Measurements from ENCODE around the gene EBF3.

EBF3 gene

DNA sequence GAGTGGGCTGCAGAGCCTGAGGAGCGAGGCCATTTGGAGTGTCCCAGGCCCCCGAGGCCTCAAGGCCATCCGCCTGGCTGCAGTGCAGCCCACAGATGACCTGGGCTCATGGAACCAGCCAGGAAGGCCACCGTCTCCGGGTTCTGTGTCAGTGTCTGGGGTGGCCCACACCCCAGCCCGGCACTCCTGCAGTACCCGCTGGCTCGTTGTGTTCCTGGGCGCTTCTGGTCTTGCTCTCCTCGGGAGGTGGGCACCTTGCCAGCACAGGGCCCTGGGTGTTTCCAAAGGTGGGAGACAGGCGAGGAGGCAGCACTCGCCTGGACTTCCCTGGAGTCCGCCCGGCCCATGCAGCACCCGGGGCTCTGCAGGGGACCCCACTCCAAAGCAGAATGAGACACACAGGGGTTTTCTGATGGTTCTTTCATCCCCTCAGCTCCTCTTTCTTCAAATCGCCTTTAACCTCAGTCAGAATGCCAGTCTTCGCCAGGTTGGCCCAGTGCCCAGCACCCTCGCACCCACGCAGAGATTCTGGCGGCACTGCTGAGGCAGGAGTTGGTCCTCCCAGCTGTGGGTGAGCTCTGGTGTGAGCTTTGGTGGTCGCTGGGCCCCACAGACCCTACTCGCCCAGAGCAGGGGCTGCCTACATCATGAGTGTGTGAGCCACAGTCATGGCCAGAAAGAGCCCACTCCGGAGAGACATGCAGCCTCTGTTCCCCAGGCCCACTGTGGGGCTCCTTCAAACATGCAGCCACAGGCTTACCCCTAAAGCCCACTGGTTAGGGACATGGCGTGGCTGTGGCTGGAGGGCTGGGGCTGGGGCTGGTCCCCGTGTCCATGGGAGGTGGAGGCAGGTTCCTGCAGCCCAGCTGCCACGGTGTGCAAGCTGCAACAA is 155.7 kb downstream of the EBF3 start:
- DNase-seq: no peak

DNA sequence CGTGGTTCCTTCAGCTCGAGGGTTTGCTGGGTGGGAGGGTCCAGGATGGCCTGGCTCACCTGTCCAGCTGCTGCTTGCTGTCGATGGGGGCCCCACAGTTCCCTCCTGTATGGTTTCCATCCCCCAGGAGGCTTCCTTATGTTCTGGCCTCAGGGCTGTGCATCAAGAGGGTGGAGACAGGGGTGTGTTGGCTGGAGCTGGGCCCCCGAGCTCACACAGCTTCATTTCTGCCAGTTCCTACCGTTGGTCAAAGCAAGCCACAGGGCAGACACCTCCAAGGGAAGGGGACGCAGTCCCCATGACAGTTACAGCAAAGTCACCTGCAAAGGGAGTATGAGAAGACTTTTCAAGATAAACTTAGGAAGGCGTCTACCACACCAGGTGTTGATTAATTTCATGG is 156.9 kb downstream of the EBF3 start:
- no peak for DNase-seq

DNA sequence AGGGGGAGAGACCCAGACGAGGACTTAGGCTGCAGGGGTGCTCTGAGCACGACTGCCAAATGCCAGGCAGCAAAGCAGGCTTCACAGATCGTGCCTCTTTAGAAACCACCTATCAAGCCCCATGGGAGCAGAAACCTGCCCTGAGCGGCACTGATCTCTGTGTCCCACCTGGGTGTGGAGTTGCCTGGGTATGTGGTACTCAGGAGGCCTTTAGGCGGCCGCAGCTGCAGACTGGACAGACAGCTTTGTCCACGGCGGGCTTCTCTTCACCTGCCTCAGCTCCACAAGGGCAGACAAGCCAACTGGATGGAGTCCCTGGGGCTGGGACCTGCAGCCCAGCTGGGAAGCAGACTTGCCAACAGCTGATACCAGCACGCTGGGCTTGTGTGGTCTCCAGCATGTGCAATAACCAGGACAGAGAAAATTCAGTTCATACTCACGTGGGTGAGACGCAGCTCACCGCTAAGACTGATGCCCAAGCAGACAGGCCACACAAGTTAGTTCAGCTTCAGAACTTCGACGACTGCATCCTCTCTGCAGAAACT is 163.2 kb downstream of the EBF3 start:
- no peak for DNase-seq

DNA sequence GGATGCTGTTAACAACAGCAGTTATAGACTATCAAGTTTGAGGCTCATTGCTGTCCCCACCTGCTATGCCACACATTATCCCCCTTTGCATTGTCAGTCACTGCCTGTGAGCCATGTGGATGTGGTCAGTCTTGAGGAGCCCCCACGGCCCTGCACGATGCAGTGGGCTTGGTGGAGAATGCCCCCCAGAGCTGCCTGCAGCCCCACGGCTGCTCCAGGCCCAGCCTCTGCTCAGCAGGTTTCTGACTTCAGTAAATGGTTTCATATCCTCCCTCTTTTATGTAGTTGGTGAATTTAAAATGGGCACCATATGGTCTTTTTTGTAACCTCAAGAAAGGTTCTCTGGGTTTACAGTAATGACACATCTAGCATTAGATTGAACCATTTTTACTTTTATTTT is 164.1 kb downstream of the EBF3 start:
- DNase-seq: no peak

DNA sequence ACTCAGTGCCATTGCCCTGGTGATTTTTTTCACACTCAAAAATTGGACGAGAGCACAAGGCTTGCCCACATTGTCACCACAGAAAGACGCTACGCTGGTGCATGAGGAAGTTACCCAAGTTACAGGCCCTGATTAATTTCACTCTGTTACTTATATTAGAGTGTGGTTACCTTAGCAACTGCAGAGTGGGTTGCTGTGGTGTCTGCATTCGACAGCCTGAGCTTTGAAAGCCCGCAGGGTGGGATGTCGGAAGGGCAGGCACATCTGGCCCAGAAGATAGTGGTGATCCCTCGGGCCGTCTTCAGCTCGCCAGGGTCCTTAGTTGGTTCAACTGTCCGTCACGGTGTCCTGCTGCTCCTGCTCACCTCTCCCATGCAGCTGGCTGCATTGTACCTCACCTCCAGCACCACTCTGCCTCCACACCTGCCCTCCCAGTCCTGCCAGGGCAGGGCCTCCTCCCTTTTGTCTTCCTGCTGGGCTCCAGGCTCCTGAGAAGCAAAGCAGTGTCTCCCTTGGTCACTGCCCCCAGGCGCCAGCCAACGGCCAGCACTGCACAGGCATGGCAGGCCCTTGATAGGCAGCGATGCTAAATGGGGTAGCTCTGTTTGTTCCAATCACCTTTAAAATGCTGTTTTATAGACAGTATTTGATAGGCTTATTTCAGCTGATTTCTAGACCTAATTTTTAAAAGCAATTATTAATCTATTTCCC is 167.2 kb downstream of the EBF3 start:
- DNase-seq: no peak

DNA sequence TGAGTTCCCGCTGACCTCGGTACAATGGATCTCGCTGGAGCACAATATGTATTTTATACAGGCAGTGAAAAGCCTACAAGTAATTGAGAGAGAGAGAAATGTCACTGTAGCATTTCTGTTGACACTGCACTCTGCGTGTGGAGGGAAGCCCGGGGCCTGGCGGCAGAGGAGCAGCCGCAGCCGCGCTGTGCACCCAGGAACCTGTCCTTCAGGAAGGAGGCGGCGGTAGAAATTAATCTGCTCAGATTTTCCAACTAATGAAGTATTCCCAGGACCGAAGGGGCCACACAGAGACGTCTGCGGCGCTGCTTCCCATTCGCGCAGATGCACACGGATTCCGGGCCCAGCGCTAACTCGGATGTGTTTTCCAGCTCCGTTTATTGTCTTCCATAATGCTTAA is 170.1 kb downstream of the EBF3 start:
- no peak for DNase-seq

DNA sequence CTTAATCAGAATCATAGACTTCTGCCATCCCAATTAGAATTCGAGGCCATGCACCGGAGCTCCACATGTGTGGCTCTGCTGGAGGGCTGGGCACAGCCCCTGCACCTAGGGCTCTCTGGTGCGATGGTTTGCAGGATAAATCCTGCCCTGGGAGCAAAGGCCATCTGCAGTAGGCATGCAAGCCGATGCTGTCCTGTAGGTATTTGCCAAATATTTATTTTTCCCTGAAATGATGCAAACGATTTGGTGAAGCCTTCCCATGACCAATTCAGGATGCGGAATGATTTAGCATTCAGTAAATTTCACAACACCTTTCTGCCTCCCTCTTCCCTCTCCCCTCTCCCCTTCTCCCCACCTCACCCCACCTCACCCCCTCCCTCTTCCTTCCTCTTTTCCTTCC is 170.6 kb downstream of the EBF3 start:
- DNase-seq: no peak

DNA sequence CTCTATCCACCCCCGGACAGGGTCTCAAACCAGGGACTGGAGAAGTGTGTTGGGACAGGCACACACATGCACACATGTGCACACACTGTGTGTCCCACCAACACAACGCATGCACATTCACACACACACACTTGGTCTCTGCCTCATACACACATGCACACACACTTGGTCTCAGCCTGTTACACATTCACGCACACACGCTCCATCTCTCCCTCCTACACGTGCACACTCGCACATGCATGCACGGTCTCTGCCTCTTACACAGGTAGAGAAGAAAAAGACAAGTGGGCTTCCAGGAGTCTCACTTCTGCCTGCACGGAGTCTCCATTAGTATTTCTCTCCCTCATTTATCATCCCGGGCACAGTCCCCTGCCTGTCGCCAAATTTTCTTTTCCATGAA is 171.2 kb downstream of the EBF3 start:
- no peak for DNase-seq

DNA sequence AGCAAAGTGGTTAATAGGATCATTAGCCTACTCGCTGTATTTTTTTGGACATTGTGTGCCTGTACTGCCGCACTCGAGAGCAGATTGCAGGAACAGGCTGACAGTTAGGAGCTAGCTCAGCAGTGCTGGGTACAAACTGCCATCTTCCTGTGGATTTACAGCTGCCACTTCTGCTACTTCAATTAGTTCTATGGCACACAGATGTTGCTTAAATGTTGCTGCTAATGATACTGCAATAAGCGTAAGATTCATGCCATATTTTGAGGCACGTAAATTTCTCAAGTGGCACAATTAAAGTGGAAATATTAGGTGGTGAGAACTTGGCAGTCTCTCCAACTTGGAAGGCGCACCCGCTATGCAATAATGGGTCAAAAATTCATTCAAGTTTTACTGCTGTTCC is 171.9 kb downstream of the EBF3 start:
- no peak for DNase-seq

DNA sequence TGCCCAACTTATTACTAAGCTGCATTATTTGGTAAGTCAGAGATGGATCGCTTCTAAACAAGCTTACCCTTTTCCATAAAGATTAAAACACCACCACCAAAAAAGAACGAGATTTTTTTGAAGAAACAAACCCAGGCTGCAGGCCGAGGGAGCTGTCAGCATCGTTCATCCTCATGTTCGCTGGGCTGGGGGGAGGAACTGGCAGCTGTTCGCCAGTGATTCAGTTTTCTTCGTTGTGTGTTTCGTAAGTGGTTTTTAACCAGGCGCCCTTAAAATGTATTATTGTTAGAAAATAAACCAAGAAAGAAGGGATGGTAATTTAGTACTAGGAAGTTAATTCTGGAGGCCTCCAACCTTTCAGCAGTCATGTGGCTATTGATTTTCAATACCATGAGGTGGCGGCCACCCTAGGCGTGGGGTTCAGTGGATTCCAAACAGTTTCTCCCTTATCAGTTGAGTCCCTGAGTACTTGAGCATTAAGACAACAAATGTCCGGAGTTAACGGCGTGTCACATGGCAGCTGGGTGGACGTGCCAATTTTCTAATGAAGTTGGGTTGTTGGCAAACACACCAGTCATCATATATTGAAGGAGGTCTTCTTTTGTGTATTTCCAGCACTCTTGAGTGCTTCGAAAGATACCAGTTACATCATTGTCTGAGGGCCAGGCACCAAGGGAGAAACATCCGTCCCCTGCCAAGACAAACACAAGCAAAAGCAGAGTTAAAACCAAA is 173.2 kb downstream of the EBF3 start:
- no peak for DNase-seq

DNA sequence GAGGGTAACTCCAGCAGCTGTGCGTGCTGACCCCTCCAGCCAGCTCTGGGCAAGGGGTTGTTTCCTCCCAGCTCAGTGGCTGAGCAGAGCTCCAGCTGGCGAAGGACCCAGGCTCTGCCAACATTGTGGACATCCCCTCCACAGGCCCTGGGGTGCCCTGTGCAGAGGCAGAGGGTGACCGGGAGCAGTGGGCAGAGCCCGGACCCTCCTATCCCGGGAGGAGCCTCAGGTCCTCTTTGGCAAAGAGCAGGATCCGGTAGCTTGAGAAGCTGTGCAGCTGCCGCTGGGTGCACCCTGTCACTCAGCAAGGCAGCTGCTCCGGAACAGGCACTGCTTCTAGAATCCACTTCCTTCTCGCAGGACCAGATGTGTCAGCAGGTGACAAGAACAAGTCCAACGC is 175.9 kb downstream of the EBF3 start:
- DNase-seq: no peak

DNA sequence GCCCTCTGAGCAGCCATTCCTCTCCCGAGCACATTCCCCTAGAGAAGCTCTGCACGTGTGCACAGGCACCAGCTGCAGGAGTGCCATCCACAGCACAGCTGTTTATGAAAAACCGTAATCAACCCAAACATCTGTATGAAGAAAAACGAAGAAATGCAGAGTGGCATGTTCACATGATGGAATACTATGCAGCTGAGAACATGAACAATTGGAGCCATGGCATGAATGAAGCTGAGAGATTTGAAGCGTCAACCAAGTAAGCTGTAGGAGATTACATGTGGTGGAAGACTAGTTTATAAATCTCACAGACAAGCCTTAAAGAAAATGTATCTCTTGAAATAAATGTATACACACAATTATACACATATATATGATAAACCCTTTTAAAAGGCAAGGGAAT is 176.5 kb downstream of the EBF3 start:
- no peak for DNase-seq

DNA sequence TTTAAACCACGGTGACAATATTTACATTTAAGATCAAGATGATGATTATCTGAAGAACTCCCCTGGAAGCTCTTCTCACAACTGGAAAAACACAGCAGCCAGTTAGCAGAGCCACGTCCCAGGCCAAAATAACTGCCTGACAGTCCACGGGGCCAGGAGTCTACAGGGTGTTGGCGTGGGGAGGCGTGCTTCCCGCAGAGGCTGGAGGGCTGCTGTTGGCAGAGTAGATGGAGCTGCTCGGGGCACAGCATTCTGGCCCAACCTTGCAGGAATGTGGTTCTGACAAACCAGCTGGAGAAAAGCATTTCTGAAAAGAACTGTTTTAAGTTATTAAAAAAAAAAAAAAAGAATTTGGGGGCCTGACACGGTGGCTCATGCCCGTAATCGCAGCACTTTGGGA is 177.9 kb downstream of the EBF3 start:
- no peak for DNase-seq

DNA sequence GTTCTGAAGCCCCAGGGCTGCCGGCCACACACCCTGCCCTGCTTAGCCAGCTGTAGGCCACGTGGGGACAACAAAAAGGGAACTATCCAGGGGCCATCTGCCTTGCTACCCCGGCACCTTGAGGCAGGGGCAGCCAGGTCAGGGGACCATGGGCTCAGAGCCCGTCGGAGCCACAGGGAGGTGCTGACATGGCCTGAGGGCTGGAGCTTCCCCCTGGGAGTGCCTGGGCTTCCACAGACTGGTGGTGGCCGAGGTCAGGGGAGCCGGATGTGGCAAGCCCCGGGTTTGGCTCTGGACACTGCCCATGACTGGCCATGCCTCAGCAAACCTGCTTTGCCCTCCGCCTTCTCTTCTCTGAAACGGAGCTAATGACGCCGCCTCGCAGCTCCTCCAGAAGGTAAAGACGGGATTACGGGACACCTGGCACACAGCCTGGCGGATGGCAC is 178.5 kb downstream of the EBF3 start:
- no peak for DNase-seq
